ENCODE results near the gene GAPT.
"Not testable (repeated sequence)": the region's sequence is repeated elsewhere in the genome, so short reads cannot be mapped to it uniquely, and the experiment has no call there.

GAPT gene

DNA sequence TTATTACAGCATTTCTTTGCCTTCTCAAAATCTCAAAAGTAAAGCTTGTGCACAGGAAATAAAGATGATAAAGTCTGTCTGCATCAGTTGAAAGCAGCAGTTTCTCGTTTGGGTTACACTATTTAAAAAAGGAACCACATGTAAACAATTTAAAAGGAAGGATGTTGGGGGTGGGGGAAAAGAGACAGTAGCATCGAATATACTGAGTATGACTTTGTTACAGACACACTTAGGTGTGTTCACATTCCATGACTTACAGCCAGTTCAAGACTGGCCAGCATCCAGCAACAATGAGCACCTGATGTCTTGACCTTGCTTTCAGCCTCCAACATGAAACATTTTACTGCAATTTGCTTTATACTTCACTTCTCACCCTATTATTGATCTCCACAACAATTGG lies 8.7 kb downstream of the GAPT start:
- DNase-seq (ENCODE audit: low read depth, low spot score) = no peak
- H3K27ac ChIP-seq = no peak overlapping the region

GRCh38 chr5:58501778-58502417 lies 10.7 kb downstream of the GAPT start:
- H3K27ac ChIP-seq = no peak overlapping the region
- DNase-seq (ENCODE audit: low read depth, low spot score) = no peak

DNA sequence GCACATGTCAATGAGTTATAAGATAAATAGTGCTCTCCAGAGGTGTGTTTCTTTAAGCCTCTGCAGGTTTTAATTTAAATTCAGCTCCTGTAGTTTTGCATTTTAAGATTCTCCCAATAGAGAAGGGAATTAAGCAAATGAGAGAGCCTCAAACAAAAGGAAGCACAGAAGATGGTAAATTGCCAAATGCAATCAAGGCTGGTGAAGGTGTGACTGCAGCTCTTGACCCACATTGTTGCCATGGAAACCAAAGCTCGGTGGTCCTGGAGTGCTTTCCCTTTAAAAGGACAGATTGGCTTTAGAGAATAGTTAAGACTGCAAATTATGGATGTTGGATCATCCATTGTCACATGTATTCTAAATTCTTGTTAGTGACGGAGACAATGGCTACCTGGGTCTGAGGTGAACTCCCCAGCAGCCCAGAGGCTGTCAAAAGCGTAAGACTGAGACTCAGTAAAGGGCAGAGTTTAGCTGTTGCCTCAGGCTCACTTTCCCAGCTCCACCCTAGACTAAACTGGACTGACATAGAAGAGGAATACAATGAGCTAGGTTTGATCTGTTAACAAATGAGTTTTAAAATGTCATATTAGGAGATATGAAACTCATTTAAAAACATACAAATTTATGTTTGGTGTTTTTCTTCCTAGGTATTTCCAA lies 12.3 kb downstream of the GAPT start:
- DNase-seq (ENCODE audit: low read depth, low spot score) = no peak
- H3K27ac ChIP-seq = no peak overlapping the region

DNA sequence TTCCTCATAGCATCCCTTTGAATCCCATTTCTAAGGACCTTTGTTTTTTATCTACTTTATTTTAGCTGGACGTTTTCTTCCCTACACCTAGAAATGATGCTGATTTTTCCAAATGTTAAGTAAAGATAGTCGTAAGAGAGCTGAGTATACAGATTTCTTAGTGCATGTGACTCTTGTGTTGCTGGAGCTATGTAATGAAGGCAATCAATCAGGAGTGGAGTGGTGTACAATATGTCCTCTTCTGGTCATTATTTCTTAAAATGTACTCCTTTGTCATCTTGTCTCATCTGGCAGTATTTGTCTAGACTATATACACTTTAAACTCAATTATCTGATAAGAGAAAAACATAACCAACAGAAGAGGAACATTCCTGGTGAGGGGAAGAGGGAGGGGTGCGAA lies 13.5 kb downstream of the GAPT start:
- DNase-seq (ENCODE audit: low read depth, low spot score) = no peak
- no peak overlapping the region for H3K27ac ChIP-seq

DNA sequence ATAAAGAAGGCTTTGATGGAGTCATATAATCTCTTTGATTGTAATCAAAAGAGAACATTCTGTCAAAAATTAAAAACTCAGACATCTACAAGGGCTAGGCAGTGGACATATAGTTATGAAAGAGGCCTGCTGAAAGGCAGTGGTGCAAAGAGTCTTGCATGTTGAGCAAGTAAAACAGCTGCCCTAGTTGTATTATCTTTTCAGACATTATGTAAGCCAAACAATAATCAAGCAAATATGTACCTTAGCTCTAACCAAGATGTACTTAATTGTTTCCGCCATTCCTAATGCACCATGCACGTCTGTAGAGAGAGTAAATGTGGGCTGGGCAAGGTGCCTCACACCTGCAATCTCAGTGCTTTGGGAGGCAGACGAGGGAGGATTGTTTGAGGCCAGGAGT lies 14.3 kb downstream of the GAPT start:
- H3K27ac ChIP-seq = no peak overlapping the region
- DNase-seq (ENCODE audit: low read depth, low spot score) = no peak

DNA sequence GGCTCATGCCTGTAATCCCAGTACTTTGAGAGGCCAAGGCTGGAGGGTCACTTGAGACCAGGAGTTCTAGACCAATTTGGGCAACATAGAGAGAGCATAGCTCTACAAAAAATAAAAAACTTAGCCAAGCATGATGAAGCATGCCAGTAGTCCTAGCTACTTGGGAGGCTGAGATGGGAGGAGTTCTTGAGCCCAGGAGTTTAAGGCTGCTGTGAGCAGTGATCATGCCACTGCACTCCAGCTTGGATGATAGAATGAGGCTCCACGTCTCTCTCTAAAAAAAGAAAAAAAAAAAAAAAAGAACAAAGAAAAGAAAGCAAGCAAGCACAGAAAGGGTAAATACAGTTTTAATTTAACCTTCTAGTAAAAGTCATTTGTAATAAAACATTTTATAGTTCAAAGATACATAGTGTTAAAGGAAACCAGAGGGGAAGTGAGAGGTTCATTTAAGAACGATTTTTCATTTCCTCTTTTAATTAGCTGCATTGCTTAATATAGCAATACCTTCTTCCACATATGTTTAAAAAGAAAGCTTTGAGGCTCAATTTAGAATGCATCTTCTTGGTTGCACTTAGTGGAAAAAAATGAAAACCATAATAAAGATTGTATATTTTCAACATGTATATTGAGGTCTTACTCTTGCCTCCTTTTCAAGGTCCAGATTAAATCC lies 14.9 kb downstream of the GAPT start:
- H3K27ac ChIP-seq = no peak overlapping the region
- no peak for DNase-seq (ENCODE audit: low read depth, low spot score)

DNA sequence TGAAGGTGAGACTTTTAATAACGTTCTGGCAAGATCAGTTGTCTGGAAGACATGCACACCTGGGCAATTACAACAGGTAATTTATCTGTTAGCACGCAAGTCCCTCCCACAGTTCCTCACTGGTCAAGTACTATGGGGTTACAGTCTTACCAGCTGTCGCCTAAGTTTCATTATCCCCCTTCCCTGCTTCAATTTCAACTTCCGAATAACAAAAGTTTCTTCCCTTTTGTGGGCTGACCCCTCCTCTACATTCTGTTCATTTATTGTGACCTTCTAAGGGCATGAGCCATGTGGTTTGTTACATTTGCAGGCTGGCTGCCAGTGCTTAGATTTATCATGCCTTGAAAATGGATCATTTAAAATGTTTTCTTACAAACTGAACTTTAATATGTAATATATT lies 16.5 kb downstream of the GAPT start:
- DNase-seq (ENCODE audit: low read depth, low spot score) = no peak
- no peak overlapping the region for H3K27ac ChIP-seq

GRCh38 chr5:58517198-58517597 lies 26.0 kb downstream of the GAPT start:
- H3K27ac ChIP-seq = no peak overlapping the region
- no peak for DNase-seq (ENCODE audit: low read depth, low spot score)

DNA sequence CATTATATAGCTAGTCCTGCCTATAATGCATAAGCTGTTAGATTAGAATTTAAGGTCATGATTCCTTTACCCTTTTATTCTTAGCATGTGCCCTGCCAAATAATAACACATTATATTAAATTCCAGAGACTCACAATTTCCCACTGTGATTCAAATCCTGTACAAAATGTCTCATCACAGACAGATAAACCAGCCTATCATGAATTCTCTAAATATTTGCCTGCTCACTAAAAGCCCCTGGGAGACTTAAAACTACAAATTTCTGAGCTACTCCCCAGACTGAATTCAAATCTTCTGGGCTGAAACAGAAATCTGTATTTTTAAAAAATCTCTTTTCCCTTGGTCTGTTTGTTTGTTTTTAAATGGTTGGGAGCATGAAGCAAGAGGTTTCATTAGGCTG lies 32.7 kb downstream of the GAPT start:
- DNase-seq (ENCODE audit: low read depth, low spot score) = no peak
- H3K27ac ChIP-seq = no peak overlapping the region

DNA sequence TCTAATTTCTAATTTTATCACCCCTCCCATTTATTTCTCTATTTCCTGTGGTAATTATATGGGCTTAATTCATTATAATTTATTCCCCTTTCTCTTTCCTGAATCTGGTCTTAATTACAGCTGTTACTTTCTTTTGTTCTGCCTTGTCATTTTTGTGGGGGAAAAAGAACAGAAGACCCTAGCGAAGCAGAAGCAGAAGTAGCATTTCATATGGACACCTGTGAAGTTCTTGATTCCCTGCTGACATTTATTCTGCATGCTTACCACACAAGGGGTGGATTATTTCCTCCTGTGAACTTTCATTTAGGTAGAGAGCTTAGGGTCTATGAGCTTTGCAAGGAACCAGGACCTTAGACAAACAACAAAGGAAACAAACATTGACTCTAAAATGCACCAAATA lies 33.3 kb downstream of the GAPT start:
- no peak overlapping the region for H3K27ac ChIP-seq
- DNase-seq (ENCODE audit: low read depth, low spot score) = no peak

- no peak for DNase-seq (ENCODE audit: low read depth, low spot score)
- H3K27ac ChIP-seq = no peak overlapping the region
Measured at GRCh38 chr5:58530942-58531490, 39.8 kb downstream of the GAPT start.

DNA sequence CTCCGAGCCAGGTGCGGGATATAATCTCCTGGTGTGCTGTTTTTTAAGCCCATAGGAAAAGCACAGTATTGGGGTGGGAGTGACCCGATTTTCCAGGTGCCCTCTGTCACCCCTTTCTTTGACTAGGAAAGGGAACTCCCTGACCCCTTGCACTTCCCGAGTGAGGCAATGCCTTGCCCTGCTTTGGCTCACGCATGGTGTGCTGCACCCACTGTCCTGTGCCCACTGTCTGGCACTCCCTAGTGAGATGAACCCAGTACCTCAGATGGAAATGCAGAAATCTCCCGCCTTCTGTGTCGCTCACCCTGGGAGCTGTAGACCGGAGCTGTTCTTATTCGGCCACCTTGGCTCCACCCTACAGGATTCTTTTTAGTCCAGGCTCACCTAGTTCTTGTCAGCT lies 50.7 kb downstream of the GAPT start:
- not testable (repeated sequence) for DNase-seq (ENCODE audit: low read depth, low spot score); H3K27ac ChIP-seq

GRCh38 chr5:58542709-58543108 lies 51.5 kb downstream of the GAPT start:
- no peak for DNase-seq (ENCODE audit: low read depth, low spot score)
- no peak overlapping the region for H3K27ac ChIP-seq

DNA sequence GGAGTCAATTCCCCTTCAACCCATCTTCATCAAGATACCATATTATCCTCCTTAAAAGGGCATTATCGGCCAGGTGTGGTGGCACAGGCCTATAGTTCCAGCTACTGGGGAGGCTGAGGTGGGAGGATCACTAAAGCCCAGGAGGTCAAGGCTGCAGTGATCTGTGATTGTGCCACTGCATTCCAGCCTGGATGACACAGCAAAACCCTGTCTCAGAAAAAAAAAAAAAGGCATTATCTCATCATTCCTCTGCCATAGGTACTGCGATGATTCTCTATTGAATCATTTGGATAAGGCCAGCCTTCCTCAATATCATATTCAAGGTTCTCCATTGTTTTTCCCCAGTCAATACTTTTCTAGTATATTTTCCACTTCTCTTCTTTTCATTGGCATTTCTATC lies 52.5 kb downstream of the GAPT start:
- H3K27ac ChIP-seq = no peak overlapping the region
- no peak for DNase-seq (ENCODE audit: low read depth, low spot score)

DNA sequence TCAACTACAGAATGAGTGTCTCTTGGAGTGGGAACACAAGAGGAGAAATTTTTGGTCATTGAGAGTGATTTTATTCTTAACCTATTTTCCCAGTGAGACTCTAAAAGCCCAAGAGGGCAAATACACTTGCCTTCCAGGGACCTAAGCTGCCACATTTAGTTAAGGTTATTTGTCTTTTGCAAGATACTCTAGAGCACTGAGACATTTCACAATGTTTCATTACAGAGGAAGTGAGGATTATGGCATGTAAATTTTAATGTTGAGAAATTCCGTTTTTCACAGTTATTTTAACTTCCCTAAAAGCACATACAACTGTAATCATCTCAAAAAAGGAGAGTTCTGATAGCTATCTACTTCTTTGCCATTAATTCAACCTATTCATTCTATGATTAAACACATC lies 53.0 kb downstream of the GAPT start:
- H3K27ac ChIP-seq = no peak overlapping the region
- no peak for DNase-seq (ENCODE audit: low read depth, low spot score)

- no peak overlapping the region for H3K27ac ChIP-seq
- DNase-seq (ENCODE audit: low read depth, low spot score) = no peak
Measured at GRCh38 chr5:58544926-58545325, 53.7 kb downstream of the GAPT start.

DNA sequence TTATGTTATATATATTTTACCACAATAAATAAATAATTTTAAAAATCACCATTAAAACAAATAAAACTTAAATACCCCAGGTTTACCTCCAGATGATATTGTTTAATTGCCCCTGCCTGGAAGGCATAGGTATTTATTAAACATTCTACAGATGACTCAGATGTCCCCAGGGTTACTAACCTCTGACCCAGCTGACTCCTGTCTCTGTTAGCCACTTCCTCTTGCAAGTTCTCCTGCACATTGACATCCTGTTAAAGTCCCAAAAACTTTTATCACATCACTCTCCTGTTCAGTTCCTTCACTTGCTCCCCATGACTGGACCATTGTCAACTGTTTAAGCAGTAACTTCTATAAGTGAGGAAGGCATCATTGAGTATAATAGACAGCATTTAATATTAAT lies 54.7 kb downstream of the GAPT start:
- no peak overlapping the region for H3K27ac ChIP-seq
- DNase-seq (ENCODE audit: low read depth, low spot score) = no peak

All from epithelial cell of prostate (primary cell).